ENCODE measurements around the gene KDSR.
"Not testable (repeated sequence)": the region's sequence is repeated elsewhere in the genome, so short reads cannot be mapped to it uniquely, and the experiment has no call there.

The KDSR gene

GRCh38 chr18:63365876-63366212, 1.2 kb downstream of the KDSR start:
- DNase-seq: no peak

- DNase-seq: peak; percentile 29
Measured at GRCh38 chr18:63363951-63364350, 3.1 kb downstream of the KDSR start.

- not testable (repeated sequence) for DNase-seq
Measured at GRCh38 chr18:63363420-63363819, 3.6 kb downstream of the KDSR start.

- DNase-seq: no peak
Measured at GRCh38 chr18:63356272-63356896, 10.6 kb downstream of the KDSR start.

- no peak for DNase-seq
Measured at GRCh38 chr18:63350230-63350629, 16.8 kb downstream of the KDSR start.

- DNase-seq: no peak
Measured at GRCh38 chr18:63348508-63349136, 18.4 kb downstream of the KDSR start.

- no peak for DNase-seq
Measured at GRCh38 chr18:63346480-63347183, 20.4 kb downstream of the KDSR start.

- DNase-seq: no peak
Measured at GRCh38 chr18:63346031-63346430, 21.0 kb downstream of the KDSR start.

GRCh38 chr18:63344918-63345317, 22.1 kb downstream of the KDSR start:
- no peak for DNase-seq

GRCh38 chr18:63344263-63344662, 22.7 kb downstream of the KDSR start:
- no peak for DNase-seq

GRCh38 chr18:63342206-63342605, 24.8 kb downstream of the KDSR start:
- peak; percentile 30 for DNase-seq

- peak; percentile 25 for DNase-seq
Measured at GRCh38 chr18:63339920-63340484, 27.0 kb downstream of the KDSR start.

GRCh38 chr18:63336366-63337099, 30.5 kb downstream of the KDSR start:
- DNase-seq: no peak

GRCh38 chr18:63331105-63331504, 35.9 kb downstream of the KDSR start:
- DNase-seq: no peak

- no peak for DNase-seq
Measured at GRCh38 chr18:63329431-63330145, 37.4 kb downstream of the KDSR start.

- no peak for DNase-seq
Measured at GRCh38 chr18:63326011-63326410, 41.0 kb downstream of the KDSR start.

- DNase-seq: no peak
Measured at GRCh38 chr18:63325086-63325686, 41.8 kb downstream of the KDSR start.

- peak; percentile 52 for DNase-seq
Measured at GRCh38 chr18:63322908-63323634, 43.9 kb downstream of the KDSR start.

- DNase-seq: no peak
Measured at GRCh38 chr18:63322206-63322605, 44.8 kb downstream of the KDSR start.

- no peak for DNase-seq
Measured at GRCh38 chr18:63321291-63321690, 45.7 kb downstream of the KDSR start.

- DNase-seq: no peak
Measured at GRCh38 chr18:63320975-63321265, 46.1 kb downstream of the KDSR start.
